GM21576 (cell line): ENCODE results near the gene BPIFB4.

Experiments
- ATAC-seq: cut with Tn5 transposase; IDR thresholded peaks from one replicate; pipeline ENCODE4 v1.9.1; 2021; ENCODE audit warnings: mild to moderate bottlenecking, moderate library complexity; ENCODE audit not compliant: unreplicated experiment

Gene BPIFB4

GRCh38 chr20:33061658-33062028 lies 17.8 kb upstream of the BPIFB4 start:
- ATAC-seq, result no peak

DNA sequence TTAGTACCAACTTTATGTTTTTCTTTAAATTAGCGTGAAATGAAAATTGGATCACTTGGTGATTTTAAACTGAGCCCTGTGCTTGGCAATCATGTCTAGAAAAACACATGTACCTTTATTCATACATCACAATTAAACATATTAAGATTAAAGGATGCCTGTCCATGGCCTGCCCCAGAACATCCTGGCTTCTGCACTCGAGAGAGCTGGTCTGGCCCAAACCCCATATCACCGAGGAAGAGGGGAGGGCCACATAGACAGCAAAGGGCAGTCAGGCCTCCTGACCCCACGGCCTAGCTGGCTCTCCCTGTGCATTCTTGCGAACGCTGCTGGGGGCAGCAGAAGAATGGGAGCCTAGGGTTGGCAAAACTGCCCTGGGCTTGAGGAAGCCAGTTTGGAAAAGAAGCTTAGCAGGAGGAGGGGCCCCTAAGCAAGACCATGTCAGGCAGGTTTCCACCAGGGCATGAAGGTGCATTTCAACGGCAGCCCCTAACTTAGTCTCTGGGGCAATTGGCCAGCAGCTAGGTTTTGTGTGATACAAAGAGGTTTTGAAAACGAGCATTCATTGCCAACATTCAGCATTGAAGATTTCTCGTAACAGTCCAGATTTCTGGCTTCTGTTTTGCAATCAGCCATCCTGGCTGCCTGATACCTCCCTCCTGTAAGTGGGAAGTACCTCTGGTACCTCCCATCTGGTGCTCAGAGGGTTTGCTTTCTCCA lies 17.2 kb upstream of the BPIFB4 start:
- no peak for ATAC-seq

GRCh38 chr20:33062825-33063149 lies 16.7 kb upstream of the BPIFB4 start:
- ATAC-seq, result no peak

GRCh38 chr20:33063271-33063670 lies 16.2 kb upstream of the BPIFB4 start:
- no peak for ATAC-seq

- no peak for ATAC-seq
These were observed 14.7 kb upstream of the BPIFB4 start for GRCh38 chr20:33064572-33065287.

GRCh38 chr20:33065785-33066184 lies 13.7 kb upstream of the BPIFB4 start:
- ATAC-seq, result no peak

- no peak for ATAC-seq
These were observed 11.6 kb upstream of the BPIFB4 start for GRCh38 chr20:33067806-33068205.

DNA sequence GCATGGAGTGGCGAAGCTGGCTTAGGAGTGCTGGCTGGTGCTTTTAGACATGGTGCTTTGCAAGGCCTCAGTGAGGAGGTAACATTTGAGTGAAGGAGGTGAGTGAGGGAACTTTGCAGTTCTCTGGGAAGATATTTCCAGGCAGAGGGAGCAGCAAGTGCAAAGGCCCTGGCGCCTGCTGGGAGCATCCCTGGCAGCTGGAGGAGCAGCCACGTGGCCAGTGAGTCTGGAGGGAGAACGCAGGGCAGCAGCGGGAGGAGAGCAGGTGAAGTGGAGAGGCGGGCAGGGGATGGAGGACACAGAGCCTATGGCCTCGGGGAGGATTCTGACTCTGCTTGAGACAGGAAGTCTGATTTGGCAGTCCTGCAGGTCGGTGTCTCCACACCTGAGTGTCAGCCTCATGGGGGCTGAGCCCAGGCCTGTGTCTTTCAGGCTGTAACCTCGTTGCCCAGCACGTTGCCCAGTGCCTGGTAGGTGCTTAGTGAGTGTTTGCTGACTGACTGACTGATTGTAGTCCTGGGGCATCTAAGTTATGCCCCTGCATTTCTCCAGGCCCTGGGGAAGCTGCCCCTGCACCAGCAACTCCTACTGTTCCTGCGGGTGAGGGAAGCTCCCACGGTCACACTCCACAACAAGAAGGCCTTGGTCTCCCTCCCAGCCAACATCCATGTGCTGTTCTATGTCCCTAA lies 11.0 kb upstream of the BPIFB4 start:
- ATAC-seq, result no peak

DNA sequence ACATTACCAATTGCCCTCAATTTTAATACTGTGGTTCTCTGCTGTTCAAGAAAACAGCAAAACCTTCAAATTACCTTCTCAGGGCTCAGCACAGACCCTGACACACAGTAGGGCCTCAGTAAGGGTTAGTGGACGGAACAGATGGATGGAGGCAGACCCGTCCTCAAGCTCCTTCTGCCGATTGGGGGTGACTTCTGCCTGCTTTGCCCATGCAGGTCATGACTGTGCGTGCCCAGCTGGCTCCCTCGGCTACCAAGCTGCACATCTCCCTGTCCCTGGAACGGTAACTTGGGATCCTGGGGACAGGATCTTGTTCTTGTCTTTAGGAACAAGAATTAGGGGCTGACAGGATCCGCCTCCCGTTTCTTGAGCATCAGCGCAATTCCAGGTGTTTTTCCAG lies 9.8 kb upstream of the BPIFB4 start:
- no peak for ATAC-seq

DNA sequence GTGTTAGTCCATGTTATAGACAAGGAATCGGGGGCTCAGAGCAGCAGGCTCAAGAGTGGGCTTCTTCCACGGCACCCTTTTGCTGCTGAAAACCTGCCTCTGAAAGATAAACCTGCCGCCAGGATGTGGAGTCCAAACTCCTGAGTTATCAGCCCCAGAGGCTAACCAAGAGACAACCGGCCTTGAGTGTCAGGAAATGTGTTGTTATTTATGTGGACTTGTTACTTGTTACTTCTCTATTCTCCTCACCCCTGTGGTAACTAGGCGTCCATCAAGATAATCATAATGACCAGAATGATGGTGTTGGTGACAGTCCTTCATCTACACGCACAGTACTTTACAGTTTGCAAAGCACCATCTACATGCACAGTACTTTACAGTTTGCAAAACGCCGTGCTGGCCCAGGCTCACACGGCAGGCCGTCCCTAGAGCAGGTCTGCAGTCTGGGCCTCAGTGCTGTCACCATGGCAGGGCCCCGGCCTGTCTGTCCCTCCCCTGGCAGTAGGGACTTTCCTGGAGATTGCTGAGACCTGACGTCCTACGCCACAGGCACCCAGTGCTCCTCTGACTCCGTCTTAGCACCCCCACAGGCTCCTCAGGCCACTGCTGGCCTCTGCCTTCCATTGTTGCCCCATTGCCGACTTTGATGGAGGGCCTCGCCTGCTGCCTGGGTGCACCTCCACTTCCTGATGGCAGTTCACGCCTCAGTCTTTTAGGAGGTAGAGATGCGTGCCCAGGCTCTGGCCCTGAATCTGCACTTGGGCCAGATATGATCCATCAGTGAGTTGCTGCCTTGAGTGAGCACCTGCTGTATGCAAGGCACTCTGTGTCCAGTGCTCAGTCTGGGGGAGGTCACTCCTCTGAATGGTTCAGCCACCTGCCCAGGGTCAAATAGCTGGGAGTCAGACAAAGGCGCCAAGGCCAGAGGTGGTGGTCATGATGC lies 9.1 kb upstream of the BPIFB4 start:
- no peak for ATAC-seq

- ATAC-seq, result no peak
These were observed 8.2 kb upstream of the BPIFB4 start for GRCh38 chr20:33071198-33071597.

DNA sequence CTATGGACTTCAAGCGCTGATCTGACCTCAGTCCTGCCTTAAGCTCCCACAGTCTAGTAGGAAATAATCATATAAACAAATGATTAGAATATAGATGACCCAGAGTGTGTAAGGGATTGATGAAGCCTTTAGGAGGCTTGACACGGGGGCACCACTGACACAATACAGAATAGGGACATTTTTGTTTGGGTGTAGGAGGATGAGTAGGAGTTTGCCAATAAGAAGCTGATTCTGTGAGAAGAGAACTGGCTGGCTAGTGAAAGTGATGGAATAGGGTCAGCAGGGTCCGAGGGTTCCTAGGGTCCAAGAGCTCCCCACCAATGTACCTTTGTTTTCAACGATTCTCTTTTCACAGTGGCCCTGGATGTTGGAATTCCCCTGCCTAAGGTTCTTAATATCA lies 7.1 kb upstream of the BPIFB4 start:
- ATAC-seq, result no peak

- no peak for ATAC-seq
These were observed 6.6 kb upstream of the BPIFB4 start for GRCh38 chr20:33072813-33073212.

DNA sequence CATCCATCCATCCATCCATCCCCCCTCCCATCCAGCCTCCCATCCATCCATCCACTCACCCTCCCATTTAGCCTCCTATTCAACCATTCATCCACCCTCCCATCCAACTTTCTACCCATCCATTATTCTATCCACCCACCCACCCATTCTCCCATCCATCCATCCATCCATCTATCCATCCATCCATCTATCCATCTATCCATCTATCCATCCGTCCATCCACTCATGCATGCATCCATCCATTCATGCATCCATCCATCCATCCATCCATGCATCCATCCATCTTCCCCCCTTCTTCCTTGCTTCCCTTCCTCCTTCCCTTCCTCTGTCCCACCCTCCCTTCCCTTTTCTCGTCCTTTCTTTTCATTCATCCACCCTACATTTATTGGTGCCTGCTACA lies 4.8 kb upstream of the BPIFB4 start:
- ATAC-seq, result no peak

GRCh38 chr20:33075281-33075680 lies 4.2 kb upstream of the BPIFB4 start:
- ATAC-seq, result no peak

- ATAC-seq, result no peak
These were observed 2.6 kb upstream of the BPIFB4 start for GRCh38 chr20:33076662-33077372.

GRCh38 chr20:33081411-33082154 lies 2.1 kb downstream of the BPIFB4 start:
- ATAC-seq, result no peak

DNA sequence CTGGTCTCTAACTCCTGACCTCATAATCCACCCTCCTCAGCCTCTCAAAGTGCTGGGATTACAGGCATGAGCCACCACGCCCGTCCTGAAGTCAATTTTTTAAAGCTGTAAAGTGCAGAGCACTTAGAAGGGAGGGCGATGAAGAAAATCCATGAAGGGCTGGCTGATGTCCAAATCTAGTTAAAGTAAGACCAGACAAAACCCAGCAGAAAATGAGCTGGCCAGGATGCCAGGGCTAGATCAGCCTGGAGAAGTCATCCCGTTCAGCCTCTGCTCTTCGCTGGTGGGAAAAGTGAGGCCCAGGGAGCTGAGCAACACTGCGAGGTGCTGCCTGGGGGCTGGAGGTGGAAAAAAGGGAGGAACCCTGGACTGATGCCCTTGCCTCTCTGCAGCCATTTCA lies 3.1 kb downstream of the BPIFB4 start:
- ATAC-seq, result no peak

DNA sequence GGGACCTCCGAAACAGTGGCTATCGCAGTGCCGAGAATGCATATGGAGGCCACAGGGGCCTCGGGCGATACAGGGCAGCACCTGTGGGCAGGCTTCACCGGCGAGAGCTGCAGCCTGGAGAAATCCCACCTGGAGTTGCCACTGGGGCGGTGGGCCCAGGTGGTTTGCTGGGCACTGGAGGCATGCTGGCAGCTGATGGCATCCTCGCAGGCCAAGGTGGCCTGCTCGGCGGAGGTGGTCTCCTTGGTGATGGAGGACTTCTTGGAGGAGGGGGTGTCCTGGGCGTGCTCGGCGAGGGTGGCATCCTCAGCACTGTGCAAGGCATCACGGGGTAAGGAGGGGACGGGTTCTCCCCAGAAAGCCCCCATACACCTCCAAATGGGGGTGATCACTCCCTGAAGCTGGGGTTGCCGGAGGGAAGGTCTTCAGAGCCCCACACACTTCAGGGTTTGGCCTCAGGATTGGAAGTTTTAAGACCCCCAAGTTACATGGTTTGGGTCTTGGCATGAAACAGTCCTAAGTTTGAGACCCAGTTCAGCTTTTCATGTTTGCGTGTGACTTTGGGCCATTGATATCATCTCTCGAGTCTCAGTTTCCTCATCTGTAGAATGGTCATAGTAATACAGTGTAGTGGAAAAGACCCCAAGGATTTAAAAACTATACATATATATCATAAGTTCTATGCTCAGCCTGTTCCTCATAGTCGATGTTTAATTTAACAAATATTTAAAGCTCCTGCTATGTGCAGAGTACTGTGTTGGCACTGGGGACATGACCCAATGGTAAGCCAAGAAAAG lies 4.3 kb downstream of the BPIFB4 start:
- no peak for ATAC-seq
